Inferior parietal cortex (tissue), 1 donor: Measurements from ENCODE around the gene GPRIN2.
"Not testable (repeated sequence)": the region's sequence is repeated elsewhere in the genome, so short reads cannot be mapped to it uniquely, and the experiment has no call there.

Experiments
- DNase-seq: peaks from one replicate; pipeline ENCODE4 v3.0.0-alpha.2; 2016; ENCODE audit errors: extremely low spot score

The GPRIN2 gene

DNA sequence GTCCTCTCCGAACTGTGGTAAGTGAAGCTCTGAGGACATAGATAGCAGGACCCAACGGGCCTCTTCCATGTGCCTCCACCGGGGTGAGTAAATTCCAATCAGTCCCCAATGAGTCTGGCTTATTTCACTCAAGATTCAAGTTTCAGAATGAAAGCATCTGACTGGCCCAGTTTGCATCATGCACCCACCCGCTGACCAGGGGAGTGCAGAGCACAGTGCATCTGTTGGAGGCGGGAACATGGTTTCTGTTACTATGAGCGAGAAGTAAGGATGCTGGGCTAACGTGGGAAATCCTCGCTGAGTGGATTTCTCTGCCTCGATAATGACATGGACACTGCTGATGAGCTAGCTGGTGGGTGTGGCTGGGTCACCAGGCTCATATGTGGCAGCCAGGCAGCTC is 10.7 kb upstream of the GPRIN2 start:
- not testable (repeated sequence) for DNase-seq

DNA sequence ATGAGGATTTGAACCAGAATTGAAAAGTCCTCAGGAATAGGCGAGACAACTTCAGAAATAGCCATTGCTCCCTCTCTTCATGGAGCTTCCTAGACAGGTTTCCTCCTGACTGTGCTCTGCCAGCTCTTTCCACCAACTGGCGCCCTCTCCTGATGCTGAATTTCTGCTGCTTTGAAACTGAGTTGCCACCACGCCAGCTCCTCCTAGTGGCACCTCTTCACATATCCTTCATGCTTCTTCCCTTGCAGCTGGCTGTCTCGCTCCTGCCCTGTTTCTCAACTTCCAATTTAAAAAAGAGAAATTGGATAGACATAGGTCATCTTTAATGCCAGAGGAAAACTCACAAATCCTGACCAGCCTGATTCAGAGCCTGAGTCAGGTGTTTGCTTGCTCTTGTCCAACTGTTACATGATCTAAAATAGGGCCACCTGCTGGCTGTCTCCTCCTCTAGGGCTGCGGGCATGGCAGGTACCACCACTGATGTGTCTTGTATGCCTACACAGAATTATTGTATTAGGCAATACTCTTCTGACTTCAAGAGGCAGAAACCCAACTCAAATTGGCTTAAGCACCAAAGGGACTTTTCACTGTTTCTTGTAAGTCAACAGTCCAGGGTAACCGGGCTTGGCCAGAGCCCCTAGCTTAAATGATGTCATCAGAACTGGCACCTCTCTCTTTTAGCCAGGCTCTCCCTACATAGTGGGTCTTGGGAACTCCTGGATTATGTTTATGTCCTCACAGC is 9.3 kb upstream of the GPRIN2 start:
- peak; percentile 72 for DNase-seq

DNA sequence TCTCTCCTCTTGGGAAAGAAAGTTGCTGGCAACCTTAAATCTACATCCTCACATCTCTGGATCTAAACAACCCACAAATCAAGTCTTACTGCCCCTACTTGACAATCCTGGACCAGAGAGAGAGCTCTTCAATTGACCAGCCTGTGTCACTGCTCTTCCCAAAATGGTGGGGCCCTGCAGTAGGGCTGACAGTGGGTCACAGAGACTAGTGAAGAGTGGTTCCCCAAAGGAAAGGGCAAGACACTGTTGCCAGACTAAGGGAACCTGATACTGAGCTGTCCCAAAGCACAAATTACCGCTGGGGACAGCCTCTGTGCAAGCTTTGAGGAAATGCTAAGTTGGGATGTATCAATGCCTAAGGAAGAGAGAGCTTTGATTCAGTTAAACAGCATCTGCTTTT is 4.5 kb upstream of the GPRIN2 start:
- no peak for DNase-seq

DNA sequence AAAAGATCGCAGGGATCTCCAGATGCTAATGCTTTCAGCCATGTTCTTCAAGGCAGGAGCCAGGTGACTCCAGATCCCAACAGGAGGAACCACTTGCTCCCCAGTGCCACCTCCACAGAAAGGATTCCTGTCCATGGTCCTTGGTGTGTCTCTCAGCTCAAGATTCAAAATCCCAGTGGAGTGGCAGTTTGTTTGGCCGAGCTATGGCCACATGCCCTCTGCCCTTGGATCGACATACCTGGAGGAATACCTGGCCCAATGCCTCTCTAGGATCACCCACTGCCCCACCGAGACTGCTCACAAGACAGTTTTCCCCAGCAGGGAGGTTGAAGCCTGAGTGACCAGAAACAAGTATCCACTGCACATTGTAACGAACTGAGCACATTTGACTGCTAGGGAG is 3.9 kb upstream of the GPRIN2 start:
- no peak for DNase-seq

DNA sequence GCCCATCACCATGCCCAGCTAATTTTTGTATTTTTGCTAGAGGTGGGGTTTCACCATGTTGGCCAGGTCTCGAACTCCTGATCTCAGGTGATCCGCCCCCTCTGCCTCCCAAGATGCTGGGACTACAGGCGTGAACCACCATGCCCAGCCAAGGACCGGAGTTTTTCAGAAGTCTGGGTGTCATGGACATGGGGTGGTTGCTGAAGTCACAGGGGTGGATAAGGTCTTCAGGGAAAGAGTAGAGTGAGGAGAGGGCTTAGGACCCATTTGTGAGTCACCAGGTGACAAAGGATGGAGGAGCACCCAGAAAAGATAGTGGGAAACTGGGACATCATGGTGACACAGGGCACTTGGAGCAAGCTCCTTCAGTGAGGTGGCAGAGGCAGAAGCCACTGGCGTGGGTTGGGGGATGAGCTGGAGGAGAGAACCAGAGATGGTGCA is 2.8 kb upstream of the GPRIN2 start:
- no peak for DNase-seq

DNA sequence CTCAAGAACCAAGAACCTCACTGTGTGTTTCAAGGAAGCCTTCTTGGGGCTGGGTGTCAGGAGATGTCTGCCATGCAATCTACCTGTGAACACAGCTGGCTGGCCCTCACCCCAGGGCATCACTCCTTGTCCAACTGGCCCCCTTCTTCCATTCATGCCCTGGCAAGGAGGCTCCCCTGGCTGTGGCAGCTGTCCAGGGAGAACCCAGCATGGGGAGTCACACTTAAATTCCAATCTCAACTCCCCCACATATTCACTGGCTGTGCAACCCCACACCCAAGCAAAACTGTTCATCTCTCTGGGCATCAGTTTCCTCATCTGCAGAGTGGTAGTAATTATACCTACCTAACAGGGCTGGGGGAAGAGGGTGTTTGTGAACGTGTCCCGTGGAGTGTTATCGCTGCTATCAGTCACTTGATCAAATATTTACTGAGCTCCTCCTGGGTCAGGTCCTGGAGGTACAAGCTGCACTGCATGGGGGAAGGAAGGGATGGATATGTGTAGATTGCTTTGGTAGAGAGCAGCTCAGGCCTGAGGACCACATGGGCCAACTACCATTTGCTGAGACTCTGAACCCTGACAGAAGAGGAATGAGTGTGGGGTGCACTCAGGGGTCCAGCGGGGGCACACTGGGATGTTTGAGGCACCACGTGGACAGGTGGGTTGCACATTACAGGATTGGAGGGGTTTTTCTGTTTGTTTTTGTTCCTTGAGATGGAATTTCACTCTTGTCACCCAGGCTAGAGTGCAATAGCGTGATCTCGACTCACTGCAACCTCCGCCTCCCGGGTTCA is 2.1 kb upstream of the GPRIN2 start:
- no peak for DNase-seq

DNA sequence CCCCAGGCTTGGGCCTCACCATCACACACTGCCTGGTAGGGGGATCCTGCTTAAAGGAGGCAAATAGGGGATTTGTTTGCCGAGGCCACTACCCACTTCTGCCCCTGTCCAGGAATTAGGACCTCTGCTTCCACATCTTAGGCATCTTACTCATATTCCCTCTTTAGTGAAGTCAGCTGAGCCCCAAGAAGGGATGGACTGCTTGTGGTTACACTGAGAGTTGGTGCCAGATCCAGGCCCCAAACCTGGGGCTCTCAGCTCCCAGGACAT is 1.6 kb upstream of the GPRIN2 start:
- no peak for DNase-seq

DNA sequence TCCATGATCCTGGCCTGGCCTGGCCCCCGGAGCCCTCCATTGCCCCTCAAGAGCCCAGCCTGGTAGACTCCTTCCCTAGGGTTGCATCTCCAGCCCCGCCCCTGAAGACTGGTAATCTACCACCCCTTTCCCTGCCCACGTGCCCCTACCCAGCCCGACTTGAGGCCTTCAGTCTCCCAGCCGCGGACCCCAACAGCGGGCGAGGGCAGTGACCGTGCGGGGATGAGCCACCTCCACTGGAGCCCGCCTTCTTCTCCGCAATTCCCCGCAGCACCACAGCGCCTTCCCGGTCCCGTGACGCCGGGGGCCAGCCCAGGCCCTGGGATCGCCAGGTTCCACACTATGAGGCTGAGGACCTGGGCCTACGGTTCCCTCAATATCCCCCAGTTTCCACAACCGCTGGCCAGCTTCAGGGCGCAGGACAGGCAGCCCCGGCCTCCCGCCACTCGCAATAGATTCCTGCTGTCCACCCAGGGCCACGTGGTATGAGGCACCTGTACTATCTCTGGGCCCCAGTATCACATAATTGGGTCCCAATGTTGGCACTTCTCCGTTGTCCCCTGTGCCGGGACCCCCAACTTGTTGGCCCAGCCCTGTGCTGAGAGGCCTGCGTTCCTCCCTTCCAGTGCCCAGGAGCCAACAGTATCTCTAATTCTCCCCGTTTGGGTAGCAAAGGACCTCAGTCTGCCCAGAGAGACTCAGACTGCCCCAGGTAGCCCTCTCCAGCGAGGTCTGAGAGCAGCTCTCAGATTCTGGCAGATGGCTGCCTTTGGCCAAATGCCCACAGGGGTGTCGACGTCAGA is 1.1 kb upstream of the GPRIN2 start:
- DNase-seq = no peak

DNA sequence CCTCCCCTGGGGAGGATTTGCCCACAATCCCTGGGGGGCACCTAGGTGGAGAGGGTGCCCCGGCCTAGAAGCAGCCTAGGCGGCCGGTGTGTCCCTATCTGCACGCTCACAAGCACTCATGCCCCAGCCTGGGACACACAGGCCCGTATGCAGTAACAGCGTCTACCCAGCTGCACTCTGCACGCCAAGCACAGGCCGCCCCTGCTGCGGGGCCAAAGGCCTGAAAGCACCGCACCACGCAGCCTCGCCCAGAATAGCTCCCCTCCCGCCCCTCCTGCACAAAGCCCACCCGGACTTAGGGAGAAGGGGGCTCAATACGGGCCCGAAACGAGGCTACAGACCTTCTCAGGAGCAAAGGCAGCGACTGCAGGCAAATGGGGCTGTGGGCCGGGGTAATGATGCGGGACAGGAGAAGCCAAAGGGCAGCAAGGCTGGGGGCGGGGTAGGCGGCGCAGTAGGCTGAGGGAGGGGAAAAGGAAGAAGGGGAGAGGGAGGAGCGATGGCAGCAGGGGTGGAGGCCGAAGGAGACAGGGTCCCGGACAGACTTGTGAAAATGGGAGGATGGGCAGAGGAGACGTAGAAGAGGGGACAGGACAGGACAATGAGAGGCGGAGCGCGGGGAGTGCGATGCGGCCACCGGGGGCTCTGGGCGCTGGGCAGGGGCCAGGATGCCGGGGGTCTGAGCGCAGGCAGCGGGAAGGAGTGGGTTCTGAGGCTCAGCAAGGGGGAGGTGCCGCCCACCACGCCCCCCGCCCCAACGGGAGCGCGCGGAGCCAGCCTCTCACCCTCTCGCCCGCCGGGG is 544 bp downstream of the GPRIN2 start:
- no peak for DNase-seq

DNA sequence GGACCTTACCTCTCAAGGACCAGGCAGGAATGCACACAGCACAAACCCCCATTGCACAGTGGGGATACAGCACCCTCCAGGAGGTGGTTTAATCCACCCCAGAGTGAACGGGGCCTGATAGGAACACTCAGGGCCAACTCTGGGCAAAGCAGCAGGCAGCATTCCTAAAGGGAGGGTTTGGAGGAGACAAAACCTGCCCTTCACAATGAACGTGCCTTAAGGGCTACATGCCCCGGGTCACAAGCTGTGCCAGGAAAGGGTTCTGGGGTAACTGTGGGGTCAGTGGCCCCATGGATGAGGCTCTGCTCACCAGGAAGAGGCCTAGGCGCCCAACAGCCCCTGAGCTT is 1.1 kb downstream of the GPRIN2 start:
- no peak for DNase-seq

DNA sequence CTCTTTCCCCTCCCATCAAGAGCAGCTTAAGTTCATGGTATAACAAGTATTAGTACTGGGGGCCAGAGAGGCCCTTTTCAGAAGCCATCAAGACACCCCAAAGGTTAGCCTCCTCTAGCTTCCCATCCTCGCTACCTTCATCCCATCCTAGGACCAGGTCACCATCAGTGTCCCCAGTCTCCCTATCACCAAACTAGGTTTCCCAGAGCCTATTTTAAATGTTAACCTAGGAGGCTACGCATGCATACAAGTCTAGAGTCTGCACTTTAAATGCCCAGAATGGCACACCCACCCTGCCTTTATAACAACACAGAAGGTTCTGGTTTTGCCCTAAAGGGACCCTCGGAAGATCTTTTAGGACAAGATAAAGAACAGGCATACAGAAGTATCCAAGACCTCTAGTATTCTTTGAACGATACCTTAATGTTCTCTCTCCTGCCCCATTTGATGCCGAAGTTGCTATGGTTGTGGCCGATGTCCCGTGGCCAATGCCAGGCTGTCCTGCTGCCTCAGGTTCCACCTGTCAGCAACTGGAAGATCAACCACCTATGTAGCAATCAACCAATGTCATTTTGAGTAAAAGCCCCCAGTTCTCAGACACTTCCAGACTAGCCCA is 2.2 kb downstream of the GPRIN2 start:
- DNase-seq = no peak

DNA sequence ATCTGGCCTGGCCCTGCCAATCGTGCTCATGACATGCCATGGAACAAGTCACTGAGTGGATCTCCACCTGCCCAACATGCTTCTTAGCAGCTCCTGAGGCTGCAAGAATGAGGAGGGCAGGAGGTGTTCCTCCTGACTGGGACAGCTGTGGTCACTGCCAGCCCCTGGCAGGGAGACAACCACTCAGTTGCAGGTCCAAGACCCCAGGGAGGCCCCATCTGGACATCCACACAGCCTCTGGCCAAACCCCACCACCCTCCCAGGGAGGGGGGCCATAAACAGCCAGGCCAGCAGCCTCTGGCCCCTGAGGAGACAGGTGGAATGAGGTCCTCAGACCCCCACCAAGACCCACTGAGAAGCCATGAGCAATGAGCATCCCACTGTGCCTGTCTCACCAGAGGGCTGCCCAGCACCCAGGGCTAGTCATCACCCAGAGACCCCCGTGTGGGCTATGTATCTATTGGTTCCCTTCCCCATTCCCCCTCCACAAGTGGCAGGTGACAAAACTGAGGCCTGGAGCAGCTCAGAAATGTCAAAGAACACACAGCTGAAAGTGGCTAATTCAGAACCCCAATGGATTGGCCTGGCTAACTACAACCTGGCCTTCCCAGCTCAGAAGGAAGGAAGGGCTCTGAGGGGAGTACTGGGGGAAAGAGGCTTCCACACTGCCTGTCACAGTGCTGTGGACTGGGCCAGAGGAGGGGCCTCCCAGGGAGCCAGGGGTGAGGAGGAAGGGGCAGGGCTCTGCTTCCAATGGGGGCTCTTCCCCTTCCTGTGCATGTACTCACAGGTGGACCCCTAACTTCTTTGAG is 3.0 kb downstream of the GPRIN2 start:
- no peak for DNase-seq

DNA sequence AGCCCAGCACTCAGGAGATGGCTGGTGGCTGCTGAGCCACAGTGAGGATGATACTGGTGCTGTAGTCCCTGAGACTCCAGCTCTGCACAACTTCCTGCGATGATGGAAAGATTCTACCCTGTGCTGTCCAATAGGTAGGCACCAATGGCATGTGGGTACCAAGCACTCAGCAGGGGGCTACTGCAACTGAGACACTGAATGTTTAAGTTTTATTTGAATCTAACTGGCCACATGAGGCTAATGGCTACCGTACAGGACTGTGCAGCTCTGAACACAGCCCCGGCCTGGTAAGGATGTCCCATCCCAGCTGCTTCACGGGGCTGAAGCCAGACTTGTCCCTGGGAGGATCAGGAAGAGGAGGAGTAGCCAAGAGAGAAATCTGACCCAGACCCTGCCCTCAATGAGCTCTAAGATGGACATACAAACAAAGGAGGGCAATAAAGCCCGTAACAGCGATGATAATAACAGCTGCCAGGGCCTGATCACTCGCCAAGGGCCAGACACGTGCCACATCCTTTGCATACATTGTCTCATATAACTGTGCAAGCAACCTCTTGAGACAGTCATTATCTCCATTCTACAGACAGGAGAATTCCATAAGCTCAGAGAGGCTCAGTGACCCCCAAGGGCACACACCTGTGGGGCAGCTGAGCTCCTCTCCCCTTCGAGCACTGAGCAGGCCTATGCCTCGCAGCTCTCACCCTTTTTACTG is 3.8 kb downstream of the GPRIN2 start:
- no peak for DNase-seq

DNA sequence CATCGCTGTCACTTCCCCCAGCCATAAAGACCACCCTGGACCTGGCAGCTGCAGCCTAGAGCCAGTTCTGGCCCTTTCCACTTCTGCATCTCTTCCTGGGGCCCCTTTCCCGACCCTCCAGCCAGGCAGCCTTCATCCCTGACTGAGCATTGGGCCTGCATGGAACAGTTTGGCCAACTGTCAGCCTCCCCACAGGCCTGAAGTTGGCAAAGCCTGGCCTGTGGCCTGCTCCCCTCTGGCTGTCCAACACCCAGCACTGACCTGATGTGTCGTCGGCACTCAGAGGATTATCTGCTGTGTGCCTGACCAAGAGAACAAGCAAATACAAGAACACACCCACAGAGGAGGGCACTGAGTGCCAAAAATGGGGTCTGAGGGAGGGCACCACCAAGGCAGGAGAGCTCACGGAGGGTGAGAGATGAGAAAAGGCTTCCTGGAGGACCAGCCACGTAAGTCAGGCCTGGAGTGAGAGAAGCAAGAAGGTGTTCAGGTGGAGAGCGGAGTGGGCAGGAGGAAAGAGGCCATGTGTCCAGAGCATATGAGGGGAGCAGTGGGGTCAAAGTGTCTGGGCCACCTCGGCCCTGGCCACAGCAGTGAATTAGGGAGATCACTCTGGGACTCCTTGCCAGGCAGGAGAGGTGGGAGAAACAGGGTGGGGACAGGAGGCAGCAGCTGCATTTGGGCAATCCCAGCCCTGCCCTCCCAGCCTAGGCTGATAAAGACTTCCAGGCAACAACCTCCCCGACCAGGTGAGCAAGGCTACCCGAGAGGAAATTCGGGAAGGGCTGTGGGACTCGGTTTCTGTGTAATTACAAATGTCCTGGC is 4.5 kb downstream of the GPRIN2 start:
- no peak for DNase-seq

DNA sequence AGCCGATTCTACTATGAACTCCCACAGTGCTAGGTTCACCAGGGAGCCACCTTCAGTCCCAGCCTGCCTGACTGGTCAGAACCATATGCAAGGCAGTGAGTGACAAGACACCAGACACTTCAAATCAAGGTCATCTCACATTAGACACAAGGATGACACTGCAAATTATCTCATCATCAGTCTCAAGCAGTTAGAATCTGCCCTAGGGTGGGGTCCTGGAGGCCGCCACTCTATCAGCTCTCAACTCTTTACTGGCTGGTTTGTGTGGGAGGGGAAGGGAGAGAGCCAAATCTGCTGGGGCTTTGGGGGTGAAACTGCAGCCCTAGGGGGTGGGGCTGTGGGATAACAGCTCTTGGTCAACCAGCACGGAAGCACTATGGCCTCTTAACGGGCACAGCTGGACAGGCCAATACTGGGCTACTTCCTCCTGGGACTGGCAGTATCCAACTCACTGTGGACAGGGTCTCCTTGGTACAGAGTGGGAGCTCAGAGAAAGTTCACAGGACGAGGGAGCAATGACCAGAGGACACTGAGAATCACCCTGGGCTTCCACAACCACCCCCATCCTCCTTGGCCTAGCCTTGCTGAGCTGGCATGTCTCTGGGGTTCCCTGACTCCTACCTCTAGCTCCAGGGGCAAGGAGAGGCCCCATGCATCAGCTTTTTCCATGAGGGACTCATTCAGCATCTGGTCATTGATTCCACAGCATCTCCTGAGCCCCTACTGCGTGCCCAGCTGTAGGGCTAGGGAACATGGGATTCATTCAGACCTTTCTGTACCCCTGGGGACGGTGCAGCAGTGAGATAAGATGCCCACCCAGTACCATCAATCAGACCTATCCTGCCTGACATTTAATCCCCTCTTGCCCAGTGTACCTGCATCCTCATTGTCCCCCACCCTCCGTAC is 5.4 kb downstream of the GPRIN2 start:
- DNase-seq = no peak

DNA sequence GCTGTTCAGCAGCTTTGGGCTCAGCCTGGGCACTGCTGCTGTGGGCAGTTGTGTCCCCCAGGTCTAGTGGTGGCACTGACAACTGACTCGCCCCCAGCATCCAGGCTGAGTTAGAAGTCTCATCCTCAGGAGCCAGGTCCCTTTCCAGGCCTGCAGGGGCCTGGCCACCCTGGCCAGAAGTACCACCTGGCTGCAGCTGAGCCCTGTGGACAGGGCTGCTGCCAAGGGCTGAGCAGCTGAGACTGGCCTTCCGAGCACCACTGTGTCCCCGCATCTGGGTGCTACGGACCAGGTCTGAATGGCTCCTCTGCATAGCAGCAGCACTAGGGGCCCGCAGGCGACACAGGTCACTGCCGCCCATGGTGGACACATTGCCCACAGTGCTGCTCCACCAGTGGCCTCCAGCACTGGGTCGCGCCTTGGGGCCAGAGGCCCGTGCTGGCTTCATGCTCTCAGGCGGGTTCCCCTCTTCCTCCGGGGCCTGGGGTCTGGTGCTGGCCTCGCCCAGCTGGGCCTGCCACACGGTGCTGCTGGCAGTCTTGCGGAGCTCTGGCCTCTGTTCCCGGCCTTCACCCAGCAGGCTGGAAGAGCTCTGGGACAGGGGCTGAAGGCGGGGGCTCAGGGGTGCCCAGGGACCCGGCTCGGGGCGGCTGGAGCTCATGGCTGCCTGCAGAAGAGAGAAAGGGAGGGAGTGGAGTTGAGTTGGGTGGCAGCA is 6.2 kb downstream of the GPRIN2 start:
- DNase-seq = no peak
